HG03342 (cell line): ENCODE data around the gene LRRC14B.
"Not testable (repeated sequence)": the region's sequence is repeated elsewhere in the genome, so short reads cannot be mapped to it uniquely, and the experiment has no call there.

Experiments used
- ATAC-seq: cut with Tn5 transposase; IDR thresholded peaks from one replicate; pipeline ENCODE4 v1.9.1; 2021; ENCODE audit warnings: mild to moderate bottlenecking, moderate library complexity; ENCODE audit not compliant: unreplicated experiment

LRRC14B gene

GRCh38 chr5:159448-160172 lies 31.7 kb upstream of the LRRC14B start:
- ATAC-seq, result no peak

- no peak for ATAC-seq
These were observed 31.2 kb upstream of the LRRC14B start for GRCh38 chr5:160173-160510.

- no peak for ATAC-seq
These were observed 30.1 kb upstream of the LRRC14B start for GRCh38 chr5:160921-161802.

- ATAC-seq, result no peak
These were observed 29.5 kb upstream of the LRRC14B start for GRCh38 chr5:161803-162110.

GRCh38 chr5:162190-162564 lies 29.1 kb upstream of the LRRC14B start:
- no peak for ATAC-seq

GRCh38 chr5:162565-163337 lies 28.5 kb upstream of the LRRC14B start:
- no peak for ATAC-seq

- ATAC-seq, result no peak
These were observed 28.0 kb upstream of the LRRC14B start for GRCh38 chr5:163338-163620.

- no peak for ATAC-seq
These were observed 27.5 kb upstream of the LRRC14B start for GRCh38 chr5:163841-164240.

- no peak for ATAC-seq
These were observed 27.1 kb upstream of the LRRC14B start for GRCh38 chr5:164244-164643.

- not testable (repeated sequence) for ATAC-seq
These were observed 26.5 kb upstream of the LRRC14B start for GRCh38 chr5:164783-165182.

- ATAC-seq, result no peak
These were observed 24.6 kb upstream of the LRRC14B start for GRCh38 chr5:166441-167372.

GRCh38 chr5:167511-167910 lies 23.8 kb upstream of the LRRC14B start:
- no peak for ATAC-seq

GRCh38 chr5:167982-168660 lies 23.2 kb upstream of the LRRC14B start:
- no peak for ATAC-seq

- ATAC-seq, result no peak
These were observed 22.1 kb upstream of the LRRC14B start for GRCh38 chr5:169071-169727.

GRCh38 chr5:169728-170094 lies 21.6 kb upstream of the LRRC14B start:
- no peak for ATAC-seq

- no peak for ATAC-seq
These were observed 20.1 kb upstream of the LRRC14B start for GRCh38 chr5:170971-171800.

- ATAC-seq, result no peak
These were observed 19.4 kb upstream of the LRRC14B start for GRCh38 chr5:171801-172331.

GRCh38 chr5:172421-172820 lies 18.9 kb upstream of the LRRC14B start:
- no peak for ATAC-seq

- no peak for ATAC-seq
These were observed 18.4 kb upstream of the LRRC14B start for GRCh38 chr5:172841-173251.
